H9 (cell line): Measurements from ENCODE around the gene PDE8A. TPM values are rescaled to one million over a fixed set of nuclear protein-coding genes. Genes with fewer than 3 reads are reported as not detected.

Experiments
- DNase-seq: peaks from one replicate; pipeline ENCODE4 v3.0.0-alpha.2; 2017
- H2AFZ ChIP-seq: one replicate; pipeline ENCODE4 v1.6.1; 2013; ENCODE audit warnings: mild to moderate bottlenecking, low read length, control low read depth, moderate library complexity
- H2AK5ac ChIP-seq: 2 replicates; pipeline ENCODE4 v1.6.1; 2013; ENCODE audit warnings: low read length, control low read depth, mixed read lengths; ENCODE audit not compliant: insufficient read length
- H2BK120ac ChIP-seq: one replicate; pipeline ENCODE4 v1.6.1; 2013; ENCODE audit warnings: low read depth, mild to moderate bottlenecking, low read length, control low read depth, inconsistent platforms; ENCODE audit not compliant: poor library complexity, severe bottlenecking
- H2BK12ac ChIP-seq: 2 replicates; pipeline ENCODE4 v1.6.1; 2013; ENCODE audit warnings: low read length, control low read depth, mixed read lengths, low read depth; ENCODE audit not compliant: insufficient read length
- H2BK15ac ChIP-seq: 2 replicates; pipeline ENCODE4 v1.6.1; 2013; ENCODE audit warnings: low read depth, low read length, control low read depth
- H2BK20ac ChIP-seq: one replicate; pipeline ENCODE4 v1.6.1; 2013; ENCODE audit warnings: low read depth, mild to moderate bottlenecking, low read length, control low read depth, inconsistent platforms; ENCODE audit not compliant: poor library complexity, severe bottlenecking
- H2BK5ac ChIP-seq: 2 replicates; pipeline ENCODE4 v1.6.1; 2013; ENCODE audit warnings: low read length, control low read depth, mixed read lengths; ENCODE audit not compliant: insufficient read length
- H3K14ac ChIP-seq: 2 replicates; pipeline ENCODE4 v1.6.1; 2013; ENCODE audit warnings: low read length, control low read depth; ENCODE audit not compliant: insufficient read depth
- H3K18ac ChIP-seq: 2 replicates; pipeline ENCODE4 v1.6.1; 2013; ENCODE audit warnings: low read depth, mild to moderate bottlenecking, mixed read lengths, low read length, control low read depth; ENCODE audit not compliant: insufficient read length
- H3K23ac ChIP-seq: 2 replicates; pipeline ENCODE4 v1.6.1; 2013; ENCODE audit warnings: low read length, control low read depth, mixed read lengths, low read depth; ENCODE audit not compliant: insufficient read length
- H3K23me2 ChIP-seq: 2 replicates; pipeline ENCODE4 v1.6.1; 2013; ENCODE audit warnings: low read depth, mild to moderate bottlenecking, mixed read lengths, low read length, control low read depth; ENCODE audit not compliant: insufficient read length, poor library complexity, severe bottlenecking
- H3K27ac ChIP-seq: 2 replicates; pipeline ENCODE4 v1.5.1; 2013; ENCODE audit warnings: low read length, control low read depth, mixed read lengths, low read depth; ENCODE audit not compliant: insufficient read length
- H3K27me3 ChIP-seq: 2 replicates; pipeline ENCODE4 v1.6.1; 2013; ENCODE audit warnings: low read length, control low read depth, inconsistent platforms; ENCODE audit not compliant: insufficient read depth
- H3K4ac ChIP-seq: 2 replicates; pipeline ENCODE4 v1.6.1; 2013; ENCODE audit warnings: low read depth, mild to moderate bottlenecking, control low read depth, inconsistent platforms, low read length, moderate library complexity
- H3K4me1 ChIP-seq: 2 replicates; pipeline ENCODE4 v1.6.1; 2013; ENCODE audit warnings: low read length, control low read depth, inconsistent platforms; ENCODE audit not compliant: insufficient read depth
- H3K4me2 ChIP-seq: 2 replicates; pipeline ENCODE4 v1.6.1; 2013; ENCODE audit warnings: low read length, control low read depth, mixed read lengths; ENCODE audit not compliant: insufficient read length, insufficient read depth
- H3K56ac ChIP-seq: 2 replicates; pipeline ENCODE4 v1.6.1; 2013; ENCODE audit warnings: low read depth, mild to moderate bottlenecking, mixed read lengths, low read length, control low read depth; ENCODE audit not compliant: insufficient read length
- H3K79me1 ChIP-seq: 2 replicates; pipeline ENCODE4 v1.6.1; 2013; ENCODE audit warnings: low read depth, mild to moderate bottlenecking, moderate library complexity, low read length, control low read depth, inconsistent platforms; ENCODE audit not compliant: insufficient read depth, poor library complexity, severe bottlenecking
- H3K79me2 ChIP-seq: 2 replicates; pipeline ENCODE4 v1.6.1; 2013; ENCODE audit warnings: low read length, control low read depth, inconsistent platforms; ENCODE audit not compliant: insufficient read depth
- H3K9ac ChIP-seq: 2 replicates; pipeline ENCODE4 v1.6.1; 2013; ENCODE audit warnings: low read length, control low read depth, mixed read lengths; ENCODE audit not compliant: insufficient read length; ENCODE audit errors: extremely low read depth
- H3K9me3 ChIP-seq: one replicate; pipeline ENCODE4 v1.6.1; 2013; ENCODE audit warnings: low read depth, low read length, inconsistent platforms; ENCODE audit not compliant: control insufficient read depth
- H3T11ph ChIP-seq: one replicate; pipeline ENCODE4 v1.6.1; 2013; ENCODE audit warnings: mild to moderate bottlenecking, low read length, control low read depth, inconsistent platforms
- H4K20me1 ChIP-seq: one replicate; pipeline ENCODE4 v1.6.1; 2013; ENCODE audit not compliant: control insufficient read depth, insufficient read length, insufficient read depth
- H4K5ac ChIP-seq: 2 replicates; pipeline ENCODE4 v1.6.1; 2013; ENCODE audit warnings: low read depth, mild to moderate bottlenecking, mixed read lengths, low read length, control low read depth; ENCODE audit not compliant: insufficient read length
- H4K8ac ChIP-seq: replicated peaks from 2 replicates; pipeline ENCODE4 v1.6.1; 2013; ENCODE audit warnings: low read length, control low read depth, mixed read lengths, low read depth; ENCODE audit not compliant: insufficient read length
- H4K91ac ChIP-seq: 2 replicates; pipeline ENCODE4 v1.6.1; 2013; ENCODE audit warnings: low read depth, mild to moderate bottlenecking, moderate library complexity, mixed read lengths, low read length, control low read depth; ENCODE audit not compliant: insufficient read length
- H3K27ac Mint-ChIP-seq, 3 experiments: 2 replicates in 2 of 3; 3 replicates in 1 of 3; pipeline ENCODE4 v1.8.0; 2020 to 2021; ENCODE audit warnings: mixed read lengths in 3 of 3, mild to moderate bottlenecking in 1 of 3, moderate library complexity in 1 of 3
- H3K27me3 Mint-ChIP-seq: 2 replicates; pipeline ENCODE4 v1.8.0; 2021; ENCODE audit warnings: low read depth, mild to moderate bottlenecking, moderate library complexity, mixed read lengths
- H3K36me3 Mint-ChIP-seq, 3 experiments: 2 replicates in 2 of 3; 3 replicates in 1 of 3; pipeline ENCODE4 v1.8.0; 2020 to 2021; ENCODE audit warnings: low read depth in 3 of 3, mixed read lengths in 3 of 3; ENCODE audit not compliant: insufficient read depth in 1 of 3
- H3K4me1 Mint-ChIP-seq, 2 experiments: 2 replicates each; pipeline ENCODE4 v1.8.0; 2020; ENCODE audit warnings: mixed read lengths in 2 of 2
- H3K4me3 Mint-ChIP-seq, 2 experiments: 2 replicates in 1 of 2; 3 replicates in 1 of 2; pipeline ENCODE4 v1.8.0; 2020 to 2021; ENCODE audit warnings: mild to moderate bottlenecking in 2 of 2, mixed read lengths in 2 of 2, moderate library complexity in 1 of 2
- H3K9me3 Mint-ChIP-seq, 2 experiments: 2 replicates in 1 of 2; 3 replicates in 1 of 2; pipeline ENCODE4 v1.8.0; 2020; ENCODE audit warnings: mild to moderate bottlenecking in 2 of 2, mixed read lengths in 2 of 2, moderate library complexity in 1 of 2
- WGBS: extraction: QIAGEN DNeasy Blood & Tissue Kit; methylation state at CpG from one replicate; pipeline ENCODE4 v1.1.7; 2013; ENCODE audit warnings: missing lambda C conversion rate, low lambda C conversion rate, mixed read lengths; ENCODE audit not compliant: insufficient read length; ENCODE audit errors: extremely low coverage; 5-methylcytosine and 5-hydroxymethylcytosine counted together
- total RNA-seq: library from RNA; stranded (reverse); gene quantifications from 2 replicates; pipeline ENCODE4 v1.2.1, GENCODE V29; 2021
- TF ChIP-seq, protein P1 (sequence below): fragments of 200-600 bp; sonication (generic); conservative IDR thresholded peaks from 3 replicates; pipeline ENCODE4 v1.8.0; 2021; ENCODE audit warnings: antibody characterized with exemption, mild to moderate bottlenecking

The PDE8A gene
- total RNA-seq, 1 experiment from 2014 or later: 9.3 TPM

DNA sequence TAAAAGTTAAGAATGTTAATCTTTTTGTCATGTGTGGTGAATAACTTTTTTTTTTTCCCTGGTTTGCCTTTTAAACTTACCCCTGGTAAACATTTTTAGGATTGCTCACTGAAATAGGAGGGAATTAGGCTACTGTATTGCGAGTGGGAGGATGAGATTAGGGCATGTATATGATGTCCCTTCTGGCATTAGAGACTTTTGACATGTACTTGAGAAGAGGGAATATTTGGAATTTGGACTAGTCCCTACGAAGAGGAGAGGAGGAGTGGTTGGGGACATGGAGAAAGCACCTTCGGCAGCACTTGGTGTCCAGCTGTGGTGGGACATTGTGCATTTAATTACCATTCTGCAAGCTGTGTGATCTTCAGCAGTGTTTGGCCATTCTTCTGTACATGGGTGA, 25.0 kb downstream of the PDE8A start:
- no peak overlapping the region for H3K9ac ChIP-seq

More for the DNA sequence above, 25.0 kb downstream of the PDE8A start:
- H3K9me3 Mint-ChIP-seq: no peaks in the 10 kb centered on the region
- WGBS: no CpG with 5 or more reads among the region's 3 CpGs
- Histone ChIP-seq H4K91ac (no peak overlapping the region), H2AK5ac (no peak overlapping the region), H3K4me2 (no peak overlapping the region), H3K56ac (no peak overlapping the region), H2AFZ (no peak overlapping the region), H3K4ac (no peak overlapping the region), H3K79me1 (no peaks in the 10 kb centered on the region), H2BK15ac (no peak overlapping the region), H2BK120ac (no peak overlapping the region), H3K9me3 (no peaks in the 10 kb centered on the region), H3K23ac (no peak overlapping the region), H3K23me2 (no peaks in the 10 kb centered on the region), H2BK12ac (no peak overlapping the region), H3T11ph (no peak overlapping the region), H3K27ac (no peak overlapping the region), H4K20me1 (no peaks in the 10 kb centered on the region), H4K8ac (no peak overlapping the region), H3K79me2 (no peaks in the 10 kb centered on the region), H3K27me3 (no peaks in the 10 kb centered on the region), H2BK5ac (no peak overlapping the region), H3K4me1 (no peaks in the 10 kb centered on the region), H3K18ac (no peak overlapping the region), H3K14ac (no peak overlapping the region), H2BK20ac (no peak overlapping the region), H4K5ac (no peak overlapping the region)
- H3K4me3 Mint-ChIP-seq: no peak overlapping the region
- no peak for DNase-seq
- H3K27ac Mint-ChIP-seq: no peak overlapping the region
- H3K27me3 Mint-ChIP-seq: no peaks in the 10 kb centered on the region
- no peaks in the 10 kb centered on the region for H3K36me3 Mint-ChIP-seq
- TF ChIP-seq, protein P1, sequence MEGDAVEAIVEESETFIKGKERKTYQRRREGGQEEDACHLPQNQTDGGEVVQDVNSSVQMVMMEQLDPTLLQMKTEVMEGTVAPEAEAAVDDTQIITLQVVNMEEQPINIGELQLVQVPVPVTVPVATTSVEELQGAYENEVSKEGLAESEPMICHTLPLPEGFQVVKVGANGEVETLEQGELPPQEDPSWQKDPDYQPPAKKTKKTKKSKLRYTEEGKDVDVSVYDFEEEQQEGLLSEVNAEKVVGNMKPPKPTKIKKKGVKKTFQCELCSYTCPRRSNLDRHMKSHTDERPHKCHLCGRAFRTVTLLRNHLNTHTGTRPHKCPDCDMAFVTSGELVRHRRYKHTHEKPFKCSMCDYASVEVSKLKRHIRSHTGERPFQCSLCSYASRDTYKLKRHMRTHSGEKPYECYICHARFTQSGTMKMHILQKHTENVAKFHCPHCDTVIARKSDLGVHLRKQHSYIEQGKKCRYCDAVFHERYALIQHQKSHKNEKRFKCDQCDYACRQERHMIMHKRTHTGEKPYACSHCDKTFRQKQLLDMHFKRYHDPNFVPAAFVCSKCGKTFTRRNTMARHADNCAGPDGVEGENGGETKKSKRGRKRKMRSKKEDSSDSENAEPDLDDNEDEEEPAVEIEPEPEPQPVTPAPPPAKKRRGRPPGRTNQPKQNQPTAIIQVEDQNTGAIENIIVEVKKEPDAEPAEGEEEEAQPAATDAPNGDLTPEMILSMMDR: no peak
- peaks cover 10 to 18% of the 10 kb centered on the region in 2 experiments; a peak in 2 of 4 replicates for H3K4me1 Mint-ChIP-seq
